OCI-LY1 (cell line): ENCODE results near the gene PITPNM3.

ENCODE experiments used
- CTCF ChIP-seq: fragments of 200-600 bp; sonication (generic), shearing (Covaris generic); IDR thresholded peaks from 2 replicates; pipeline ENCODE4 v1.5.1; 2017; ENCODE audit warnings: mild to moderate bottlenecking, antibody characterized with exemption, low read length, moderate library complexity, mixed read lengths
- EZH2 ChIP-seq: fragments of 200-600 bp; sonication (generic), shearing (Covaris generic); IDR thresholded peaks from 2 replicates; pipeline ENCODE4 v1.8.0; 2017; ENCODE audit warnings: borderline replicate concordance, mixed run types, mild to moderate bottlenecking, antibody characterized with exemption, low read length, moderate library complexity, mixed read lengths

- TF ChIP-seq CTCF, result no peak
- TF ChIP-seq EZH2, result no peak
Observed at GRCh38 chr17:6509031-6509771, 47.2 kb downstream of the PITPNM3 start.
